Measurements from ENCODE around the gene RIOX2. TPM values are rescaled to one million over a fixed set of nuclear protein-coding genes. Genes with fewer than 3 reads are reported as not detected.
A peak's percentile ranks its signal among the peaks of the same experiment; 100 is the strongest.

The RIOX2 gene
- total RNA-seq, 2 donors from 2014 or later, result 28.0 to 61.5 TPM

DNA sequence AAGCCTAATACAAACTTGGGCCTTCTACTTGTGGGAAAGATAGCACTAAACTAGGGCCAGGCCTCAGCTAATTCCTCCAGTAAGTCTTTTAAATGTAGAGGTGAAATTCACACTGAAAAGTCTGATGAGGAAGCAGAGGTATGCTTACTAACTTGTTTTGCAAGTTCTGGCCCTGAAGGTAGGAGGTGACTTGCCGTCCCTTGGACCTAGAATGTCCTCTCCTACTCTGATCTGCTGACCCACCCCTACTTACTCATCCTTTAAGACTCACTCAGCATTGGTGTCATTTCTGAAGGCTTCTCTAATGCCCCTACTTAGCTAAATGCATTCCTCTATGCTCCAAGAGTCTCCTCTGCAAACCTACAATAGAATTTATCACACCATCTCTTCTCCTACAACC, 19.4 kb downstream of the RIOX2 start:
- ATAC-seq (replicated peaks), result no peak
- no peaks in the 10 kb centered on the region for H3K4me1 Mint-ChIP-seq
- no peaks in the 10 kb centered on the region for H3K27me3 Mint-ChIP-seq
- H3K27ac Mint-ChIP-seq, result no peak overlapping the region
- H3K9me3 Mint-ChIP-seq, result no peaks in the 10 kb centered on the region
- no peak overlapping the region for H3K4me3 Mint-ChIP-seq
- peaks cover 92% of the 10 kb centered on the region for H3K36me3 Mint-ChIP-seq (ENCODE audit: low read depth)

DNA sequence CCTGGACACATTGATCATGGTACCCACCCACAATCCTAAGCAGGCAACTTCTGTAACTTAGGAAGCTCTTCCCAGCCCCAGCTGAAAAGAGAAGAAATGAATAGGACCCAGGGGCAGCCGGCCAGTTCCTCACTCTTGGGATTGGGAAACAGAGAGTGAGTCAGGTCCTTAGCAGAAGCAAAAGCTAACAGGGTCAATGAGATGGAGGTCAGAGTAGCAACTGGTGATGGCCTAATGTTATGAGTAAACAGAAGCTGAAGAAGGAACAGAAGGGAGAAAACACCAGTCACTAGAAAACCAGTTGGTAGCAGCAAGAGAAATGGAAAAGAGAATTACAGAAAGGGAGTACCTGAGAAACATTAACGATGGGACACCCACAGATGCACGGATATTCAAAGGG, 20.0 kb downstream of the RIOX2 start:
- Mint-ChIP-seq H3K27ac (no peak overlapping the region), H3K36me3 (ENCODE audit: low read depth) (peaks cover 92% of the 10 kb centered on the region), H3K9me3 (no peaks in the 10 kb centered on the region), H3K27me3 (no peaks in the 10 kb centered on the region), H3K4me1 (no peaks in the 10 kb centered on the region), H3K4me3 (no peak overlapping the region)
- ATAC-seq (replicated peaks), result no peak

DNA sequence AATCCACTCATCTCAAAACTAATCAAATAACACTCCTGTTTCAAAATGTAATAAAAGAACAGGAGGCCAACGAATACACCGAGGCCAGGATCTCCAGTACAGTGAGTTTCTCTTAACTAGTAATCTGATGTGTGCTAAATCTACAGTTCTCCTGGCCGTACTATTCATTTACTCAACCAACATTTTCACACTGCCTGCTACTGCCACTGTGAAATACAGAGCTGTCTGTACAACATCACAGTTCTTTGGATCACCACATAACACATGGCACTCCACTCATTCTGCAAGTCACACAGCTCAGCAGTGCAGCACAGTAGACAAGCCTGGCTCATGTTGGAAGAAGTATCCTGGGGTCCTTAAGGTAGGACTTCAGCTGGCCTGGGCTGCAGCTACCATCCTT, 21.9 kb downstream of the RIOX2 start:
- Mint-ChIP-seq H3K27ac (peak overlapping the region; percentile 21), H3K9me3 (no peaks in the 10 kb centered on the region), H3K4me1 (no peaks in the 10 kb centered on the region), H3K27me3 (no peaks in the 10 kb centered on the region), H3K4me3 (no peak overlapping the region), H3K36me3 (ENCODE audit: low read depth) (peaks cover 95% of the 10 kb centered on the region)
- ATAC-seq (replicated peaks), result peak; percentile 56

DNA sequence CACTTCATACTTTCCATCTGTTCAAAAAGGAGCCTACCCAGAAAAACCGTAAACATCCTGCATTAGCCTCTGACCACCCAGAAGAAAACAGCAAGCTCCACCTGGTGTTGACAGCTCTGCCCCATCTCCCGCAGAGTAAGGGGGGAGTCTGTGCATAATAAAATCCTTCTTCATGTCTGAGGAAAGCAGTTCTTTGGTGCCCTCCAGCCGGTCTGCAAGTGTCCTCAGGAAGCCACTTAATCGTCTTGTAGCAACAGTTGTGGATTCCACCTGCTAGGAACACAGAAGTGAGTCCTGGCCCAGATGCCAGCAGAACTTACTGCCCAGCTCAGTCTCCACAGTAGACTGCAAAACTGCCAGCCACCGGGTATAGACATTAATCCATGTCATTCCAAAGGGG, 22.5 kb downstream of the RIOX2 start:
- no peak for ATAC-seq (replicated peaks)
- Mint-ChIP-seq H3K4me1 (no peaks in the 10 kb centered on the region), H3K27me3 (no peaks in the 10 kb centered on the region), H3K27ac (peak overlapping the region; percentile 43), H3K36me3 (ENCODE audit: low read depth) (peaks cover 95% of the 10 kb centered on the region), H3K9me3 (no peaks in the 10 kb centered on the region), H3K4me3 (no peak overlapping the region)

DNA sequence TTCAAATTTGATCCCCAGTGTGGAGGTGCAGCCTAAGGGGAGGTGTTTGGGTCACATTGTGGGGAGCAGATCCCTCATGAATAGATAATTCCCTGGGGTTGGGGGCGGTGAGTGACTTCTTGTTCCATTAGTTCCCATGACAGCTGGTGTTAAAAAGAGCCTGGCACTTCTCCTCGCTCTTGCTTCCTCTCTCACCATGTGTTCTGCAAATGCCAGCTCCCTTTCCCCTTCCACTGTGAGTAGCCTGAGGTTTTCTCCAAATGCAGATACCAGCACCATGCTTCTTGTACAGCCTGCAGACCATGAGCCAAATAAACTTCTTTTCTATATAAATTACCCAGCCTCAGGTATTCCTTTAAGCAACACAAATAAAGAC, 23.1 kb downstream of the RIOX2 start:
- Mint-ChIP-seq H3K36me3 (ENCODE audit: low read depth) (peaks cover 95% of the 10 kb centered on the region), H3K9me3 (no peaks in the 10 kb centered on the region), H3K4me3 (no peak overlapping the region), H3K4me1 (no peaks in the 10 kb centered on the region), H3K27ac (peak overlapping the region; percentile 43), H3K27me3 (no peaks in the 10 kb centered on the region)
- no peak for ATAC-seq (replicated peaks)

DNA sequence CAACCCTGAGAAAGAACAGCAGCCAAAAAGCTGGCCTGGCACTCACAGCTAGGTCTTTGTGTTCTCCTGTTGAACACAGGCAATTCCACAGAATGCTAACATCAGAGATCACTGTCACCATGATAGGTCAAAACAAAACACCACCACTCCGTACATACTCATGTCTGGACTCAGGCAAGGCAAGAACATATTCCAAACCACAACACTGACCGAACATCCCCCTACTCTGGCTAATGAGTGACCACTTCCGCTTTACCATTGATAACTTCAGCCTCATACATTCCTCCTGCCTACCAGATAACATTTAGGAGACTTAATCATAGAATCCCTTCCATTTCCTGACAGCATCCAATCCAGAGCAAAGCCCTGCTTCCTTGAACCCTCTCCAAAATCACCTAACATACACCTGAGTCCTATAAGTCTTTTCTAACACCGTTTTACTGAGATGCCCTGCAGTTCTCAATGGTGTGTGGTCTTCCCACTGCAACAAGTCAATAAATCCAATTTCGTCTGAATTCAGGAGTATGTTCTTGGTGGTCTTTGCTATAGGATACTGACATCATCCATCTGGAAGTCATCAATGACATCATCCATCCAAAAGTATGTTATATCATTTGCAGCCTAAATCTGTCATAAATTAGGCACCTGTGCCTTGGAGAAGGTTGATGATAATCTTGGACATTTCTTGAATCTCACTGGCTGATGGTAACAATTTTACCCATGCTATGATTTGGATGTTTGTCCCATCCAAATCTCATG, 23.7 kb downstream of the RIOX2 start:
- no peaks in the 10 kb centered on the region for H3K4me1 Mint-ChIP-seq
- ATAC-seq (replicated peaks), result no peak
- no peak overlapping the region for H3K4me3 Mint-ChIP-seq
- H3K9me3 Mint-ChIP-seq, result no peaks in the 10 kb centered on the region
- no peaks in the 10 kb centered on the region for H3K27me3 Mint-ChIP-seq
- peak overlapping the region; percentile 11 for H3K27ac Mint-ChIP-seq
- peaks cover 97% of the 10 kb centered on the region for H3K36me3 Mint-ChIP-seq (ENCODE audit: low read depth)

DNA sequence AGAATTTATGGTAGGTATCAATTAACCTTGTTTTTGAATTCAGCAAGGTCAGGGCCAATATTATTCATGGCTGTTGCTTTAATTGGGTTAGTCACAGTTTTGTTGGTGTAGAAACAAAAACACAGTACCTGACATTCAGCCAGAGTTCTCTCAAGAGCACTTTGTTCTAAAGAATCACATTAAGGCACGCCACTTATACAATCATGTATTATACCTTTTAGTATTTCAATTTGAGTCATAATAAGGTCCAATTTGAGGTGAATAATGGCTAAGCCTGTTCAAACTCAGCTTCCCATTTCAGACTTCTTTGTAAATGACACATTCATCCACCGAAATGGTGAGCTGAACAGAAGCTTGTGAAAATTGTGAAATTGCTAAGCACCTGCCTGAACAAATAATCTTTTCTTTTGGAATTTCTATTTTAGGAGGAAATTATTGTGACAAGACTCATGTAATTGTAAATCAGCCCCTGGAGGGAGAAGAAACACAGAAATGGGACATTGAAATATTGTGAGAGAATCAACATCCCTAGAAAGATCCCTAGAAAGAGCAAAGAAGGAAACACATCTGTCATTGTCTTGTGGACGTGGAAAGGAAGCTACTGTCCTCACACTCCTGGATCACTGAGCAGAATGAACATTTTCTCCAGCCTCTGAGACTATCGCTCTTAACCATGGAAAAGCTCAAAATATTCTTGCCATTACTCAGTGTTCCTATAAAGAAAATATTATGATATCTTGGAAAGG, 29.3 kb downstream of the RIOX2 start:
- peaks cover 7% of the 10 kb centered on the region for H3K4me1 Mint-ChIP-seq
- peaks cover 84% of the 10 kb centered on the region for H3K36me3 Mint-ChIP-seq (ENCODE audit: low read depth)
- peak overlapping the region; percentile 90 for H3K27ac Mint-ChIP-seq
- H3K9me3 Mint-ChIP-seq, result no peaks in the 10 kb centered on the region
- no peaks in the 10 kb centered on the region for H3K27me3 Mint-ChIP-seq
- peak overlapping the region; percentile 48 for H3K4me3 Mint-ChIP-seq
- ATAC-seq (replicated peaks), result peak; percentile 90

DNA sequence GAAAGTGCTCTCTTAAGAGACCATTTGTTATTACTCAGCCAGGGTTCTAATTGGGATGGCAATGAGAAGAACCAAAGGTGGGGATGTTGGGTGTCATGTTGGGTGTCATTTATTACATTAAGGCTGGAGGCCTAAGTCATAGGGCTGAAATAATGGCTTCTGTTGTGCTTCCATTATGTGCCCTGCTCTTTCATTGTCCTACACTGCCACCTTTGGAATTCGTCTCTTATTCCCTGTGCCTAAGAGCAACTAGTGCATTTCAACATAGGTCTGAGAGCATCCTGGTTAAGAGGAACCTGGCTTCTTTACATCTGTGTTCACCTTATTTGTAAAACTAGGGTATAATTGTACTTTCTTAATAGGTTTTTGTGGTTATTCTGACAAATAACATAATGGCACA, 32.2 kb downstream of the RIOX2 start:
- Mint-ChIP-seq H3K27me3 (no peaks in the 10 kb centered on the region), H3K4me1 (peaks cover 18% of the 10 kb centered on the region), H3K27ac (no peak overlapping the region), H3K4me3 (no peak overlapping the region), H3K9me3 (no peaks in the 10 kb centered on the region), H3K36me3 (ENCODE audit: low read depth) (peaks cover 76% of the 10 kb centered on the region)
- ATAC-seq (replicated peaks), result no peak

DNA sequence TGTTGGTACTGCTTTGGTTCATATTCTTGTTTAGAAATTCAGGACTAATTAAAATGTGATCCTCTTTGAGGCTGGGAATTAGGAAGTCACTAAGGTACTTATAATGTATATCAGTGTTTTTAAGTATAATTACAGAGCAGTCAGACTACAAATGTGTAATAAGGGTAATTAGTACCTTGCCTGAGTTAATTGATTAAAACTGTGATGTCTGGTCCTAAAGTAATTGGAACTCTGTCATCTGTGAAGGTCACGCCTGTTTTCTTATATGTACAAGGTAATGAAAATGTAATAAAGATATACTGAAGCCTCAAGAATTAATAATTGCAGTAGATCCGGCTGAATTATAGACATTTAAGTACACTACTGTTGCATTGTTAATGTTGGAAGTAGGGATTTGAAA, 32.8 kb downstream of the RIOX2 start:
- H3K9me3 Mint-ChIP-seq, result no peaks in the 10 kb centered on the region
- H3K4me1 Mint-ChIP-seq, result peaks cover 18% of the 10 kb centered on the region
- H3K27ac Mint-ChIP-seq, result no peak overlapping the region
- H3K27me3 Mint-ChIP-seq, result no peaks in the 10 kb centered on the region
- no peak overlapping the region for H3K4me3 Mint-ChIP-seq
- no peak for ATAC-seq (replicated peaks)
- H3K36me3 Mint-ChIP-seq (ENCODE audit: low read depth), result peaks cover 76% of the 10 kb centered on the region

DNA sequence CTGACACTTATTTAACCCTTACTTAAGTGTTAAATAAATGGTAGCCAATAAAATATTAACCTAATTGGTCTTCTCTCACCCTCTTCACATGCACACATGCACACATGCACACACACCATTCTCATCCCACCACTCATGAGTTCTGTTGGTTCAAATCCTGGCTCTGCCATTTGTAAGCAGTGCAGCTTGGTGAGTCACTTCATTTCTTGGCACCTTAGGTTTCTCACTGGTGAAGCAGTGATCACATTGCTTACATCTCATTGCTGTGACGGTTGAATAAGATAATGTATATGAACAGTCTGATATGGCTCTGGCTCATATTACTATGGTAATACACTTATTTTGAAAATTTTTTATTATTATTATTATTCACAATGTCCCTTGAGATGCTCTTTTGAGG, 33.8 kb downstream of the RIOX2 start:
- ATAC-seq (replicated peaks), result no peak
- H3K27ac Mint-ChIP-seq, result no peak overlapping the region
- peaks cover 17% of the 10 kb centered on the region for H3K4me1 Mint-ChIP-seq
- H3K27me3 Mint-ChIP-seq, result no peaks in the 10 kb centered on the region
- H3K9me3 Mint-ChIP-seq, result no peaks in the 10 kb centered on the region
- peaks cover 69% of the 10 kb centered on the region for H3K36me3 Mint-ChIP-seq (ENCODE audit: low read depth)
- H3K4me3 Mint-ChIP-seq, result no peak overlapping the region

DNA sequence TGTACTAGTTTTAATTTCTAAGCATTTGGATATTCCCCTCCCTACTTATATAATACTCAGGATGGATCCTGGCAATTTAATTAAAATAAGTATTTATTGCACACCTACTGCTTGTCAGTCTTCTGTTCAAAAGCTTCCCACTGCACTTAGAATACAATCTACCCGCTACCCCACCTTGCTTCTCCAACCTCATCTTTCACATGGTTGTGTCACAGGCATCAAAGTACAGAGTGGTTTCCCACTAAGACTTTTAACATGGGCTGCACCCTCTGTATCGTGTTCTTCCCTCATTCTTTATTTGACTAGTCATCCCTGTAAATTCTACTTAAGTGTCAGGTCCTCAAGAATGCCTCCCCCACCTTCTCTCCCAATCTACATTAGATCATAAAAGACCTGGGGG, 35.0 kb downstream of the RIOX2 start:
- H3K4me3 Mint-ChIP-seq, result no peak overlapping the region
- H3K36me3 Mint-ChIP-seq (ENCODE audit: low read depth), result peaks cover 57% of the 10 kb centered on the region
- no peaks in the 10 kb centered on the region for H3K27me3 Mint-ChIP-seq
- ATAC-seq (replicated peaks), result no peak
- no peaks in the 10 kb centered on the region for H3K9me3 Mint-ChIP-seq
- H3K4me1 Mint-ChIP-seq, result peaks cover 11% of the 10 kb centered on the region
- H3K27ac Mint-ChIP-seq, result no peak overlapping the region

DNA sequence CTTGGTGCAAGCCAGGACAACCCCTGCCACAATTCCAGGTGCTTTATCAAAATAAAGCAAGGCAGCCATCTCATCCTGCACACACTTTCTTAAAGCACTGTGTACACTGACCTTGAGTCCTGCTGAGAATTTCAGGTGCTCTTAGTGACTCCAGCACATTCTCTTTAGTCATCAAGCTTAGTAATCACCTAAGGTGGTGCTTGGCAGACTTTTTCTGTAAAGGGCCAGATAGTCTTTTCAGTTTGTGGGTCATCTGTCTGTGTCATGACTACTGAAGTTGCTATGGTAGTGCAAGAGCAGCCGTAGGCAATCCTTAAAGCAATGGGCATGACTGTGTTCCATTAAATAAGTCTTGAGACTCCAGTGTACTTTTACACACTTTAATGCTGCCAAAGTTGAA, 36.4 kb downstream of the RIOX2 start:
- H3K27ac Mint-ChIP-seq, result peak overlapping the region; percentile 63
- no peaks in the 10 kb centered on the region for H3K27me3 Mint-ChIP-seq
- peaks cover 6% of the 10 kb centered on the region for H3K9me3 Mint-ChIP-seq
- peaks cover 11% of the 10 kb centered on the region for H3K4me1 Mint-ChIP-seq
- no peak overlapping the region for H3K4me3 Mint-ChIP-seq
- H3K36me3 Mint-ChIP-seq (ENCODE audit: low read depth), result peaks cover 54% of the 10 kb centered on the region
- peak; percentile 74 for ATAC-seq (replicated peaks)

DNA sequence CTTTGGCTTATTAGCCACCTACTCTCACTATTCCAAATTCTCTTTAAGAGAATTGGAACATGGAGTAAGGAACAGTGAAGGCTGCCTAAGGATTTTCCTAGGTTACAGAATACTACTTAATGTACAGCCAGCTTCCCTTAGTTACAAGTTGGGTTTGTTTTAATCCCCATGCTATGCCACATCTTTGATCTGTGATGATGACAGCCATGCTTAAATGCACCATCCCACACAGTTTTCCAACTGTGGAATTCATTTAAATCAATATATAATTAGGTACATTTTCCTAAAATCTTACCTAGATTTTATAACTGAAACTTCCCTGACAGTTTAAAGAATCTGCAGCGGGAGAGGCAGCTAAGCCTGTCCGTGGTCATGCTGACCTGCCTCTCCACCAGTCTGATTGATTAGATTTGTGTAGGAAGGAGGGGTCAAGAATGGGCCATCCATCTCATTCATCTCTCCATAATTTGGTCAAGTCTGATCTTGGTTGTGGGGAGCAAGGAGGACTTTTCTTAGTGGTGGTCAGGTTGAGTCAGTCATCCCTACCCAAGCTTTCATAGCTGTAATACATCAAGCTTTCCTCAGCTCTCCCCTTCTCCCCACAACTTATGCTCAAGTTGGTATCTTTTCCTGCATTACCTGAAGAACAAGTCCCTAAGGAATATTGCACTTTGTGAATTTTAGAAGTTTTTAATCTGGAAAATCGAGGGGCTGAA, 37.1 kb downstream of the RIOX2 start:
- peaks cover 54% of the 10 kb centered on the region for H3K36me3 Mint-ChIP-seq (ENCODE audit: low read depth)

DNA sequence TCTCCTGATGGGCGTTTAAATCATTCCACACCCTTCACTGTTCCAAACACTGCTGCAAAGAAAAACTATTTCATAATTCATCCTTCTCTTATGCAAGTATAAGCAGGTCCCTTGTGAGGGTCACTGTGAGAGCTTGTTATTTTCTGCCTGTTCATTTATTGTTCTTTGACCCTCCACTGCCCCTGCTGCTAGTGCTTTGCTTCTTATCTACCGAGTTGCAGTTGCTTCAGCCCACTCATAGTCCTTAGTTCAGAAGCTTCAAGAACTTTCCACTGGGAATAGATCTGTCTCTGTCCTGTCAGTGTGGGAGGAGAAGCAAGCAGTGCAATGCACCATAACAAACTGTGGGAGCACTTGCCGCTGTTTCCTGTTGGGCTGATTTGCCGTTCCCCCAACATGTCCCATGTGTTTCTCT, 39.8 kb downstream of the RIOX2 start:
- H3K27me3 Mint-ChIP-seq, result no peaks in the 10 kb centered on the region
- no peak overlapping the region for H3K27ac Mint-ChIP-seq
- ATAC-seq (replicated peaks), result no peak
- no peak overlapping the region for H3K4me3 Mint-ChIP-seq
- H3K9me3 Mint-ChIP-seq, result peaks cover 7% of the 10 kb centered on the region
- H3K4me1 Mint-ChIP-seq, result peaks cover 11% of the 10 kb centered on the region
- peaks cover 46% of the 10 kb centered on the region for H3K36me3 Mint-ChIP-seq (ENCODE audit: low read depth)

More for the DNA sequence above, 37.1 kb downstream of the RIOX2 start:
- H3K4me1 Mint-ChIP-seq, result peaks cover 11% of the 10 kb centered on the region
- no peak overlapping the region for H3K4me3 Mint-ChIP-seq
- peaks cover 7% of the 10 kb centered on the region for H3K9me3 Mint-ChIP-seq
- H3K27ac Mint-ChIP-seq, result peak overlapping the region; percentile 63
- ATAC-seq (replicated peaks), result peak; percentile 70
- no peaks in the 10 kb centered on the region for H3K27me3 Mint-ChIP-seq

DNA sequence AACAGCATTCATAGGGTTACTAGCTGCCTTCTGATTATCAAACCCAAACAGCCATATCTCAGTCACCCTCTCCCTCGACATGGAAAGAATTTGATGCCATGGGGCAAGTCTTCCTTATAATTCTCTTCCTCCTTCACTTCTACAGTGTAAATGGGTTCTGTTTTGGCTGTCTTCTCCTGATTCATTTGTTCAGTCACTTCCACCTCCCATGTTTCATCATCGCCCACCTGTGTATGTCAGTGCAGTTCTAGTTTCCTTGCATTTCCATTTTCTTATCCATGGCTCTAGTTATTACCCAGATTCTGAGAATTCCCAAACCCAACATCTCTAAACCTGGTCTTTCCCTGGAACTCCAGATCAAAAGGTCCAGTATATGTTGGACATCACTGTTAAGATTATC, 41.0 kb downstream of the RIOX2 start:
- ATAC-seq (replicated peaks), result no peak
- H3K4me1 Mint-ChIP-seq, result peaks cover 11% of the 10 kb centered on the region
- no peak overlapping the region for H3K4me3 Mint-ChIP-seq
- peaks cover 7% of the 10 kb centered on the region for H3K9me3 Mint-ChIP-seq
- H3K36me3 Mint-ChIP-seq (ENCODE audit: low read depth), result peaks cover 34% of the 10 kb centered on the region
- no peaks in the 10 kb centered on the region for H3K27me3 Mint-ChIP-seq
- no peak overlapping the region for H3K27ac Mint-ChIP-seq
